Activated naive CD8-positive, alpha-beta T cell treated with anti-CD3 and anti-CD28 coated beads, Interleukin-2, amount 10 ng/mL, durations not matched to agents 7 days and 5 days (primary cell): ENCODE results near the gene ZDHHC13. TPM values are rescaled to one million over a fixed set of nuclear protein-coding genes. Genes with fewer than 3 reads are reported as not detected.
"Not testable (repeated sequence)": the region's sequence is repeated elsewhere in the genome, so short reads cannot be mapped to it uniquely, and the experiment has no call there.

Source experiments
- ATAC-seq: fragments of 150-1000 bp; cut with Tn5 transposase; one replicate; pipeline ENCODE4 v1.10.0; 2021; ENCODE audit warnings: low read depth, moderate library complexity
- POLR2A ChIA-PET: fragments of 350-600 bp; sonication (Branson Sonifier 250); formaldehyde crosslinking; loops from one replicate; lab custom pipeline; 2021; ENCODE audit warnings: antibody characterized with exemption; lab: Charles Lee
- DNase-seq: peaks from one replicate; pipeline ENCODE4 v3.0.0; 2021
- H3K27ac Mint-ChIP-seq: one replicate; pipeline ENCODE4 v1.8.0; 2022; ENCODE audit warnings: mild to moderate bottlenecking, mixed read lengths
- H3K27me3 Mint-ChIP-seq: one replicate; pipeline ENCODE4 v1.8.0; 2022; ENCODE audit warnings: mild to moderate bottlenecking, moderate library complexity, mixed read lengths
- H3K36me3 Mint-ChIP-seq: one replicate; pipeline ENCODE4 v1.8.0; 2021; ENCODE audit warnings: mild to moderate bottlenecking, mixed read lengths
- H3K4me1 Mint-ChIP-seq: one replicate; pipeline ENCODE4 v1.8.0; 2021; ENCODE audit warnings: mixed read lengths
- H3K4me3 Mint-ChIP-seq: one replicate; pipeline ENCODE4 v1.8.0; 2022; ENCODE audit warnings: mild to moderate bottlenecking, moderate library complexity, mixed read lengths
- H3K9me3 Mint-ChIP-seq: one replicate; pipeline ENCODE4 v1.8.0; 2021; ENCODE audit warnings: mixed read lengths
- total RNA-seq, 2 experiments: library from RNA; stranded (reverse); gene quantifications; one replicate each; pipeline ENCODE4 v1.2.3, GENCODE V29; 2021

ZDHHC13 gene
- total RNA-seq, 2 experiments from 2014 or later: 21.2 to 21.3 TPM

DNA sequence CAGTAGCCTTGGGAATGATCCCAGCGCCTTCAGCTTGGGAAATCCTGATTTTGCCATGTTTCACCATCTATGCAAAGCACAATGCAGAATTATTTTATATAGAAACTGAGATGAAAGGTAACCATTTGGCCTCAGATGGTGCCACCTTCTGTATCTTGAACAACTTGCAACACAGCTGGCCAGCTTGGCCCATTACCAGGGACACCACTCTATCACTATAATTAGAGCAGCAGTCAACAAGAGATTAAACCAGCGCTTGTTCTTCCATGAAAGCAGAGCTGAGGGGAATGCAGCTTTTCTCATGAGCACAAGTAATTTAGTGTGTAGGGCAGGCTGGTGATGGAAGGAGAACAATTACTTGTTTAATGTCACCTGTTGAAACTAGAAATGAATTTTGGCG lies 6.7 kb upstream of the ZDHHC13 start:
- POLR2A ChIA-PET: no interaction called here
- Mint-ChIP-seq H3K4me1 (no peaks in the 10 kb centered on the region), H3K27me3 (peaks cover 11% of the 10 kb centered on the region), H3K36me3 (no peaks in the 10 kb centered on the region), H3K9me3 (no peaks in the 10 kb centered on the region), H3K4me3 (no peak overlapping the region), H3K27ac (no peak overlapping the region)
- no peak for ATAC-seq
- DNase-seq: no peak

DNA sequence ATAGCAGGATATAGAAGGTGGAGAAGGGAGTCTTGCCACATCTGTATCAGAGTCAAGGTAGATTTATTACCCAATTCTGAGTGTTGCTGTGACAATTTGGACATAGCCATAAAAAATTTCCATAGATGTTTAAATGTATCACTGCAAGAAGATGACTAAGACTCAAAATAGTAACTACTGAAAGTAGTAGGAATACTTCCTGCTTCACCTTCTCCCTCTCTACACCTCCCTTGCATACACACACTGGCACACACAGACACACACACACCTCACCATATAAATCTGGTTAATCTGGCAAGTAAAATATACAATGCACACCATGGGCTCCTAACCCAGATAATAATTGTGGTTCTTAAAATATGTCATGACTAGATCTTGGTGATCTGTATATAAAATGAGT lies 5.2 kb upstream of the ZDHHC13 start:
- no peaks in the 10 kb centered on the region for H3K9me3 Mint-ChIP-seq
- no peak for ATAC-seq
- DNase-seq: no peak
- peaks cover 11% of the 10 kb centered on the region for H3K27me3 Mint-ChIP-seq
- H3K4me3 Mint-ChIP-seq: no peak overlapping the region
- H3K27ac Mint-ChIP-seq: no peak overlapping the region
- H3K4me1 Mint-ChIP-seq: peaks cover 5% of the 10 kb centered on the region
- no peaks in the 10 kb centered on the region for H3K36me3 Mint-ChIP-seq
- POLR2A ChIA-PET: no interaction called here

DNA sequence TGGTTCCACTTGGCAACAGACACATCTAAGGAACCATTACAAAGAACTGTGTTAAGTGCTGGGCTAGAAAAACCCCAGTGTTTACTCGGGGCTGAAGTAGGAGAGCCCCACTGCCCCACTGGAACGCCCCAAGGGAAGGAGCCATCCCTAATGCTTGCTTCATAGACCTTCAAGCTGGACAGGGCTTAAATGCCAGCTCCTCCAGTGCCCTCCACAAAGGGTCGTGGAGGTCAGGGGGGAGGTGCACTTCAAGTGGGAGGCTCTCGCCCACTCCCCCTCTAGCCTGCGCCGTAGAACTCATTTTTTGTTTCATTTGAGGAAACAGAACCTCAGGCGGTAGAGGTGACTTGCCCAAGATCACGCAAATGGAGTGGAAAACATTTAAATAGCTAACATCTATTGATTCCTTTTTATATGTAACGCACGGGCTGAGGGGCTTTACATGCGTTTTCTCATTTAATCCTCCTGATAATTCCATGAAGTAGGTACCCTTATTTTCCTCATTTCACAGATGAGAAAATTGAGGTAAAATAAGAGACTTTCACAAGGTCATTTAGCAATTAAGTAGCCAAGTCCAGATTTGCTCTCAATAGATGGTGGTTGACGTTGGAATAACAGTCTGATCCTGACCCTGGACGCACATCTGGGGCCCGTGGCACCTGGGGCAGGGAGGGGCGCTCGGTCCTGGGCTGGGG lies 545 bp upstream of the ZDHHC13 start:
- peak; percentile 26 for DNase-seq
- Mint-ChIP-seq H3K4me1 (peaks cover 39% of the 10 kb centered on the region), H3K27ac (peak overlapping the region; percentile 89), H3K9me3 (no peaks in the 10 kb centered on the region), H3K4me3 (peak overlapping the region; percentile 92), H3K27me3 (peaks cover 10% of the 10 kb centered on the region), H3K36me3 (peaks cover 14% of the 10 kb centered on the region)
- POLR2A ChIA-PET: interaction anchor here (0.8 to 1.5 kb wide), 3 partner anchors 25 to 125 kb away, joined by 3 to 7 read pairs (median 4); partner anchors contain the start of gene E2F8
- no peak for ATAC-seq

DNA sequence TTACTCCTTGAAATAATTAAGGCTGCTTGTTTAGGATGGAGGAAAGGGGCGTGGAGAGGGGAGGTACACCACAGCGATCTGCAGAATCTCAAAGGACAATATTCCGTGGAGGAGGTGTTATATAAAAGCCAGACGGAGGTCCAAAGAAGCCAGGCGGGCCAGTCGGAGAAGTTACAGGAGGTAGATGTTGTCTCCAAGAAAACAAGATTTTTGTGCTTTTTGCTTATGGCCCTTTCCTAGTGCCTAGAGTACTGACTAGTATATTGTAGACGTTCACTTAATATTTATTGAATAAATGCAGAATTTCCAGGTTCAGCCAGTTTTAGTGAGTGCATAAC lies 761 bp downstream of the ZDHHC13 start:
- Mint-ChIP-seq H3K36me3 (peaks cover 16% of the 10 kb centered on the region), H3K4me1 (peaks cover 42% of the 10 kb centered on the region), H3K27ac (peak overlapping the region; percentile 28), H3K4me3 (peak overlapping the region; percentile 92), H3K27me3 (peaks cover 5% of the 10 kb centered on the region), H3K9me3 (no peaks in the 10 kb centered on the region)
- POLR2A ChIA-PET: no interaction called here
- no peak for ATAC-seq
- DNase-seq: no peak

DNA sequence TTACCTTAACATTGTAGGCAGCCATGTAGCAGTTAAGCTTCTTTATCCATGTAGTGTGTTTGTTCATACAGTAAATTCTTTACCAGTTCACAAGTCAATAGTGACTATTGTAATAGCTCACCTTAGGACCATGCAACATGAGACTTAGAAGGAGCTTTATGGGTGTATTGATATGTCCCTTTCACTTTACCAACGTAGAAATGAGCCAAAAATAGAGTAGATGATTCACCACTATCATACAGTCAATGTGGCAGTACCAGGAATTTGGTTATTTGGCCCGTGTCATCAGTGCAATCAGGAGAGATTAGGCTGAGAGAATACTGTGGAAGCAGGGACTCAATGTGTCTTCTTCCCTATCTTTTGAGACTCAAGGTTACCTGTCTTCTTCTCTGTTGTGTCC lies 4.7 kb downstream of the ZDHHC13 start:
- Mint-ChIP-seq H3K27ac (no peak overlapping the region), H3K9me3 (peaks cover 1% of the 10 kb centered on the region), H3K36me3 (peaks cover 36% of the 10 kb centered on the region), H3K27me3 (no peaks in the 10 kb centered on the region), H3K4me1 (peaks cover 40% of the 10 kb centered on the region), H3K4me3 (no peak overlapping the region)
- no peak for DNase-seq
- ATAC-seq: no peak
- POLR2A ChIA-PET: no interaction called here

DNA sequence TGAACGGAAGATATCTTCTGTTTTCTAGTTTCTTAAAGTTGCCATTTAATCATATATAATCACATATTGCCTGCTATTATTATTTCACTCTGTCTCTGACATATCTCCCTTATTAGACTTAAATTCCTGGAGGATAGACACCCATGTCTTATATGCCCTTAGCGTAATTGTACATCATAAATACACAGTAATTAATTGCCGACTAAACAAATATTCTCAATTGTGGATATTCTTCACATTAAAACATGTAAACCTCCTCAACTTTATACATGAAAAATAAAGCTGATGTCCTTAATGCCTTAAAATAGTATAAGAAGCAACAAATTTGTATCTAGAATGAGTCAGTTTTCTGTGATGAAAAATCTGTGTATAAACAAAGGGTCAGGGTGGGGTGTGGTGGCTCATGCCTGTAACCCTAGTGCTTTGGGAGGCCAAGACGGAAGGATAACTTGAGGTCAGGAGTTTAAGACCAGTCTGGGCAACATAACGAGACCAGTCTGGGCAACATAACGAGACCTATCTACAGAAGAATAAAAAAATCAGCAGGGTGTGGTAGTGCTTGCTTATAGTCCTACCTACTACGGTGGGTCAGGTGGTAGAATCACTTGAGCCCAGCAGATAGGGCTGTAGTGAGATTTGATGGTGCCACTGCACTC lies 6.1 kb downstream of the ZDHHC13 start:
- Mint-ChIP-seq H3K36me3 (peaks cover 49% of the 10 kb centered on the region), H3K9me3 (peaks cover 5% of the 10 kb centered on the region), H3K27me3 (no peaks in the 10 kb centered on the region), H3K4me3 (no peak overlapping the region), H3K4me1 (peaks cover 34% of the 10 kb centered on the region), H3K27ac (no peak overlapping the region)
- DNase-seq (no peak), ATAC-seq (no peak)
- POLR2A ChIA-PET: no interaction called here

DNA sequence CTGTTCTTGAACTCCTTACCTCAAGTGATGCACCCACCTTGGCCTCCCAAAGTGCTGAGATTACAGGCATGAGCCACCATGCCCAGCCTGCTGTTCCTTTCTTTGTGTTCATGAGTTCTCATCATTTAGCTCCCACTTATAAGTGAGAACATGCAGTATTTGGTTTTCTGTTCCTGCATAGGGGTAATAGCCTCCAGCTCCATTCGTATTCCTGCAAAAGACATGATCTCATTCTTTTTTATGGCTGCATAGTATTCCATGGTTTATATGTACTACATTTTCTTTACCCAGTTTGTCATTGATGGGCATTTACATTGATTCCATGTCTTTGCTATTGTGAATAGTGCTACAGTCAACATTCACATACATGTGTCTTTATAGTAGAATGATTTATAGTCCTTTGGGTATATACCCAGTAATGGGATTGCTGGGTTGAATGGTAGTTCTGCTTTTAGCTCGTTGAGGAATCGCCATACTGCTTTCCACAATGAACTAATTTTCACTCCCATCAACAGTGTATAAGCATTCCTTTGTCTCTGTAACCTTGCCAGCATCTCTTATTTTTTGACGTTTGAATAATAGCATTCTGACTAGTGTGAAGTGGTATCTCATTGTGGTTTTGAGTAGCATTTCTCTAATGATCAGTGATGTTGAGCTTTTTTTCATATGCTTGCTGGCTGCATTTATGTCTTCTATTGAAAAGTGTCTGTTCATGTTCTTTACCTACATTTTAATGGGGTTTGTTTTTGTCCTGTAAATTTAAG lies 9.8 kb downstream of the ZDHHC13 start:
- H3K9me3 Mint-ChIP-seq, H3K4me3 Mint-ChIP-seq, H3K4me1 Mint-ChIP-seq, ATAC-seq, H3K27me3 Mint-ChIP-seq, DNase-seq, POLR2A ChIA-PET, H3K27ac Mint-ChIP-seq: not testable (repeated sequence)
- peaks cover 58% of the 10 kb centered on the region for H3K36me3 Mint-ChIP-seq

DNA sequence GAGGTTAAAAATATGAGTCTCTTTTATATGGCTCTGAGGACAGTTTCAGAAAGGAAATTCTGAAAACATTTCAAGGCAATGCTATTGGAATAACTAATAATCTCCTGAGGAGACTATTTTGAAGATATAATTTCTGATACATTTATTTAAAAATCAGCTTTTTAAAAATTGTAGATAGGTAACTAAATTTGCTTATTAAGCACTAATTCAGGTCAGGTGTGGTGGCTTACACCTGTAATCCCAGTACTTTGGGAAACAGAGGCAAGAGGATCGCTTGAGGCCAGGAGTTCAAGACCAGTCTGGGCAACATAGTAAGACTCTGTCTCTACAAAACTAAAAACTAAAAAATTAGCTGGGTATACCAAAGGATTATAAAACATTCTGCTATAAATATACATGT lies 17.0 kb downstream of the ZDHHC13 start:
- H3K9me3 Mint-ChIP-seq: peaks cover 18% of the 10 kb centered on the region

DNA sequence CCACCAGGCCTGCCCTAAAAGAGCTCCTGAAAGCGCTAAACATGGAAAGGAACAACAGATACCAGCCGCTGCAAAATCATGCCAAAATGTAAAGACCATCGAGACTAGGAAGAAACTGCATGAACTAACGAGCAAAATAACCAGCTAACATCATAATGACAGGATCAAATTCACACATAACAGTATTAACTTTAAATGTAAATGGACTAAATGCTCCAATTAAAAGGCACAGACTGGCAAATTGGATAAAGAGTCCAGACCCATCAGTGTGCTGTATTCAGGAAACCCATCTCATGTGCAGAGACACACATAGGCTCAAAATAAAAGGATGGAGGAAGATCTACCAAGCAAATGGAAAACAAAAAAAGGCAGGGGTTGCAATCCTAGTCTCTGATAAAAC lies 19.9 kb downstream of the ZDHHC13 start:
- DNase-seq, H3K27ac Mint-ChIP-seq, H3K27me3 Mint-ChIP-seq, H3K4me3 Mint-ChIP-seq, POLR2A ChIA-PET, H3K4me1 Mint-ChIP-seq, ATAC-seq: not testable (repeated sequence)
- peaks cover 18% of the 10 kb centered on the region for H3K9me3 Mint-ChIP-seq
- peaks cover 28% of the 10 kb centered on the region for H3K36me3 Mint-ChIP-seq

More for the DNA sequence above, 17.0 kb downstream of the ZDHHC13 start:
- Mint-ChIP-seq H3K27me3 (no peaks in the 10 kb centered on the region), H3K4me1 (no peaks in the 10 kb centered on the region), H3K27ac (no peak overlapping the region), H3K36me3 (peaks cover 46% of the 10 kb centered on the region), H3K4me3 (no peak overlapping the region)
- no peak for ATAC-seq
- no peak for DNase-seq
- POLR2A ChIA-PET: no interaction called here

DNA sequence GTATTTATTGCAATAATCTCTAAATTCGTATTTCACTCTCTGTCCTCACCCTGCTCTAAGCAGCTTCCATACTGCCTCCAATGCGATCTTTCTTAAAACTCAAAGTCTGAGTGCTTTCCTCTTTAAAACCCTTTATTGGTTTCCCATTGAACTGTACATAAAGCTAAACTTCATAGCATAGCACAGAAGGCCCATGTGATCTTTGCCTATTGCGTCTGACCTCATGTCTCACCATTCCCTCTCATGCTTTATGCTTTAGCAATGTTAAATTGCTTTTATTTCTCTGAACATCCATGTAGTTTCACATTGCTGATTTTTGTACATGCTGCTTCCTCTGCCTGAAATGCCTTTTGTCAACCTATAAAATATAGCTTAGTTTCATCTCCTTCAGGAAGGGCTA lies 28.4 kb downstream of the ZDHHC13 start:
- Mint-ChIP-seq H3K27me3 (no peaks in the 10 kb centered on the region), H3K9me3 (no peaks in the 10 kb centered on the region), H3K36me3 (peaks cover 14% of the 10 kb centered on the region), H3K27ac (no peak overlapping the region), H3K4me3 (no peak overlapping the region), H3K4me1 (no peaks in the 10 kb centered on the region)
- POLR2A ChIA-PET: no interaction called here
- no peak for DNase-seq
- no peak for ATAC-seq

DNA sequence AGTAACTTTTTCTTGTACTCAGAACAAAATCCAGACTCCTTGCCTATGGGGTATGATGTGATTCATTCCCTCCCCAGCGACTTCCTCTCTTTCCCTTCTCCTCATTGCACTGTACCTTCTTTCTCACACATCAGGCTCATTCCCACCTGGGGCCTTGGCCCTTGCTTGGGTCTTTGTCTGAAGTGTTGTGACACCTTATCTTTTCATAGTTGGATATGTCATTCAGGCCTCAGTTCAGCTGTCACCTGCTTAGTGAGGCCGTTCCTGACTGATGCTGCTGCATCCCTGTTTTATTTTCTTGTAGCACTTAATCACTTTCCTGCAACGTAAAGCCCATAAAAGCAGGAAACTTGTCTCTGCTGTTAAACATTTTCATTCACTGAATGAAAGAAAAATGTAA lies 39.9 kb downstream of the ZDHHC13 start:
- DNase-seq: no peak
- Mint-ChIP-seq H3K27ac (no peak overlapping the region), H3K4me1 (no peaks in the 10 kb centered on the region), H3K36me3 (peaks cover 30% of the 10 kb centered on the region), H3K4me3 (no peak overlapping the region), H3K27me3 (no peaks in the 10 kb centered on the region), H3K9me3 (no peaks in the 10 kb centered on the region)
- POLR2A ChIA-PET: no interaction called here
- ATAC-seq: no peak

DNA sequence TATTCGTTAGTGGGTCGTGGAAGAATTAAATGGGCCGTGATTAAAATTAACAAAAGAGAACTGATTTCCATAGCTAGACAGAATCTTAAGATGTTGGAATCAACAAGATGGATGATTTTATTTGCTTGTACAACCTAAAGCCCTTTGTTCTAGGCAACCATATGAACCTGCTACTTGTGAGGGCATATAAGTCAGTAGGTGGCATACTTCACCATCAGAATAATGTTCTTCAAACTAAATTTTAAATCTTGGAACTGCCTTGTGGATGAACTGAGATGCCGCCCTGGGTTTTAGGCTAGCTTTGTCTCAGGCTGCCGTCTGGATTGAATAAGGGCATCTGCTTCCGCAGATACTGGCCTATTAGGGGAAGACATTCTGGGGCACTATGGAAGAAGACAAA lies 43.9 kb downstream of the ZDHHC13 start:
- Mint-ChIP-seq H3K27ac (no peak overlapping the region), H3K9me3 (no peaks in the 10 kb centered on the region), H3K27me3 (no peaks in the 10 kb centered on the region), H3K4me1 (peaks cover 10% of the 10 kb centered on the region), H3K4me3 (no peak overlapping the region), H3K36me3 (peaks cover 51% of the 10 kb centered on the region)
- POLR2A ChIA-PET: no interaction called here
- ATAC-seq (no peak), DNase-seq (no peak)

DNA sequence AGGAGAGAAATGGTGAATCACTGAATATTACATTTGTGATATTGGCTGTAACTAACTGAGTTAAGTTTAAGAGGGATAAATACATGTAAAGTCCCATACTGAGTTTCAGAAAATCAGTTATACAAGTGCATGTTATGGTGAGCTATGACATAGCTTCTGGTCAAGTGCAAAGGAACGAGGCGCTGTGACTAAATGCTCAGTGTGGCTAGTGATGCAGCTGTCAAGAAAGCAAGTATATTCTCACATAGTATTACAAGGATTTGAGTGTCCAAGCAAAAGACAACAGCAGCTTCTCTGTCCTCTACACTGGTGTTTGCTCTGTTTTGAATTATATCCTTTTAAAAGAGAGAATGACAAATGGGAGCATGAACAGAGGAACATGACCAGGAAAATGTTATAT lies 44.7 kb downstream of the ZDHHC13 start:
- Mint-ChIP-seq H3K27me3 (no peaks in the 10 kb centered on the region), H3K9me3 (no peaks in the 10 kb centered on the region), H3K36me3 (peaks cover 51% of the 10 kb centered on the region), H3K27ac (no peak overlapping the region), H3K4me3 (no peak overlapping the region), H3K4me1 (peaks cover 10% of the 10 kb centered on the region)
- POLR2A ChIA-PET: no interaction called here
- ATAC-seq: no peak
- DNase-seq: no peak
